PC-9 (cell line): ENCODE results near the gene NCBP1. TPM values are rescaled to one million over a fixed set of nuclear protein-coding genes. Genes with fewer than 3 reads are reported as not detected.

ENCODE experiments used
- BruUV-seq: library from RNA; stranded (reverse); fragments of 400-500 nt; replicated peaks from 2 replicates; lab custom pipeline; 2021; lab: Mats Ljungman, UMichigan
- CTCF ChIA-PET: fragments of 300-600 bp; sonication (Branson Sonifier 250); formaldehyde crosslinking; loops from one replicate; lab custom pipeline; 2022; ENCODE audit warnings: antibody characterized with exemption; lab: Charles Lee
- POLR2A ChIA-PET: fragments of 300-600 bp; sonication (Branson Sonifier 250); formaldehyde crosslinking; loops from one replicate; lab custom pipeline; 2022; ENCODE audit warnings: antibody characterized with exemption; ENCODE audit not compliant: unreplicated experiment; lab: Charles Lee
- DNase-seq, 2 experiments: peaks; one replicate each; pipeline versions ENCODE4 v3.0.0 to v3.0.0-alpha.2; 2015 to 2022; ENCODE audit warnings: mixed read lengths in 1 of 2
- H2AFZ ChIP-seq: fragments of 200-600 bp; sonication (generic); 2 replicates; pipeline ENCODE4 v1.8.1; 2017; ENCODE audit warnings: antibody characterized with exemption
- H3F3A ChIP-seq: fragments of 200-600 bp; sonication (generic); 2 replicates; pipeline ENCODE4 v1.8.1; 2017; ENCODE audit warnings: antibody characterized with exemption, mild to moderate bottlenecking, low read depth; ENCODE audit not compliant: insufficient read depth
- H3K27ac ChIP-seq: fragments of 200-600 bp; sonication (generic); 2 replicates; pipeline ENCODE4 v1.6.1; 2016; ENCODE audit warnings: mixed run types
- H3K27me3 ChIP-seq: fragments of 200-600 bp; sonication (generic); 2 replicates; pipeline ENCODE4 v1.6.1; 2016; ENCODE audit warnings: low read depth, mixed run types; ENCODE audit not compliant: insufficient read depth
- H3K36me3 ChIP-seq: fragments of 200-600 bp; sonication (generic); 2 replicates; pipeline ENCODE4 v1.6.1; 2016; ENCODE audit warnings: low read depth, mixed run types
- H3K4me1 ChIP-seq: fragments of 200-600 bp; sonication (generic); replicated peaks from 2 replicates; pipeline ENCODE4 v1.6.1; 2016; ENCODE audit warnings: mixed run types; ENCODE audit not compliant: insufficient read depth
- H3K4me2 ChIP-seq: fragments of 200-600 bp; sonication (generic); 2 replicates; pipeline ENCODE4 v1.6.1; 2017; ENCODE audit warnings: mixed run types
- H3K4me3 ChIP-seq: fragments of 200-600 bp; sonication (generic); 2 replicates; pipeline ENCODE4 v1.6.1; 2016; ENCODE audit warnings: mixed run types
- H3K79me2 ChIP-seq: fragments of 200-600 bp; sonication (generic); 2 replicates; pipeline ENCODE4 v1.6.1; 2017; ENCODE audit warnings: low read depth, mixed run types
- H3K9me2 ChIP-seq: fragments of 200-600 bp; sonication (generic); 2 replicates; pipeline ENCODE4 v1.8.1; 2017; ENCODE audit warnings: mild to moderate bottlenecking; ENCODE audit not compliant: insufficient read depth
- H3K9me3 ChIP-seq: fragments of 200-600 bp; sonication (generic); 2 replicates; pipeline ENCODE4 v1.8.1; 2016; ENCODE audit warnings: low read depth; ENCODE audit not compliant: insufficient read depth
- H4K20me1 ChIP-seq: fragments of 200-600 bp; sonication (generic); 2 replicates; pipeline ENCODE4 v1.8.1; 2017; ENCODE audit not compliant: insufficient read depth
- EZH2 ChIP-seq: fragments of 200-600 bp; sonication (generic); IDR thresholded peaks from 2 replicates; pipeline ENCODE4 v1.8.0; 2017; ENCODE audit warnings: antibody characterized with exemption, low read depth
- intact Hi-C: fragments of 100-400 bp; cut with micrococcal nuclease; formaldehyde crosslinking; loops from one replicate; pipeline ENCODE4 v1.10.0; 2022; ENCODE audit not compliant: unreplicated experiment
- total RNA-seq: library from RNA; stranded (reverse); gene quantifications from 2 replicates; pipeline ENCODE4 v1.2.3, GENCODE V29; 2021
- TF ChIP-seq, protein P1 (sequence below): fragments of 200-600 bp; sonication (generic); conservative IDR thresholded peaks from 2 replicates; pipeline ENCODE4 v1.6.1; 2017; ENCODE audit warnings: mixed run types, antibody characterized with exemption, mild to moderate bottlenecking, moderate library complexity

NCBP1 gene
- total RNA-seq, 1 experiment from 2014 or later, result 40.2 TPM

DNA sequence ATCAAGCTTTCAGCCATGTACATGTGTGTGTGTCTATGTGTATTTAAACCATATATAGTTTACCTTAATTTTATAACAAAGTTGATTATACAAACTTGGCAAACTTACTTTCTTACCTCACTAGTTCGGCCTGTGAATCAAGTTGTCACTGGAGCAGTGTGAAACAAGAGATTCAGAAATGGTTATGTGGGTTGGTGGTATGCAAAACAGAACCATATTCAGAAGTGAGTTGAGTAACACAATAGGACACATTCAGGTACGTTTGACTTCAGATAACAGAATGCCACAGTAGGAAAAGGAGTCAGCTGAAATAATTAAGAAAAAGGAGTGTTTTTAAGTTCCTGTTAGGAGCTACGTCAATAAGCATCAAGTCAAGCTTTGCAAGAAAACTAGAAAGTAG lies 42.0 kb downstream of the NCBP1 start:
- H3K4me3 ChIP-seq, result no peak overlapping the region
- peaks cover 49% of the 10 kb centered on the region for H3K36me3 ChIP-seq
- CTCF ChIA-PET, result no interaction called here

GRCh38 chr9:97682242-97682641 lies 48.6 kb downstream of the NCBP1 start:
- Histone ChIP-seq H3K36me3 (peaks cover 36% of the 10 kb centered on the region), H3K9me2 (no peaks in the 10 kb centered on the region), H2AFZ (no peak overlapping the region), H3K4me3 (no peak overlapping the region), H3K79me2 (no peaks in the 10 kb centered on the region; the same call in 1 of the 2 replicates), H3K4me1 (no peaks in the 10 kb centered on the region), H4K20me1 (no peaks in the 10 kb centered on the region; the same call in 1 of the 2 replicates), H3K9me3 (no peaks in the 10 kb centered on the region), H3K27me3 (no peaks in the 10 kb centered on the region), H3K27ac (no peak overlapping the region), H3K4me2 (no peak overlapping the region), H3F3A (no peaks in the 10 kb centered on the region; the same call in 1 of the 2 replicates)
- no peak for DNase-seq
- ChIA-PET CTCF (no interaction called here), POLR2A (no interaction called here)
- TF ChIP-seq, protein P1, sequence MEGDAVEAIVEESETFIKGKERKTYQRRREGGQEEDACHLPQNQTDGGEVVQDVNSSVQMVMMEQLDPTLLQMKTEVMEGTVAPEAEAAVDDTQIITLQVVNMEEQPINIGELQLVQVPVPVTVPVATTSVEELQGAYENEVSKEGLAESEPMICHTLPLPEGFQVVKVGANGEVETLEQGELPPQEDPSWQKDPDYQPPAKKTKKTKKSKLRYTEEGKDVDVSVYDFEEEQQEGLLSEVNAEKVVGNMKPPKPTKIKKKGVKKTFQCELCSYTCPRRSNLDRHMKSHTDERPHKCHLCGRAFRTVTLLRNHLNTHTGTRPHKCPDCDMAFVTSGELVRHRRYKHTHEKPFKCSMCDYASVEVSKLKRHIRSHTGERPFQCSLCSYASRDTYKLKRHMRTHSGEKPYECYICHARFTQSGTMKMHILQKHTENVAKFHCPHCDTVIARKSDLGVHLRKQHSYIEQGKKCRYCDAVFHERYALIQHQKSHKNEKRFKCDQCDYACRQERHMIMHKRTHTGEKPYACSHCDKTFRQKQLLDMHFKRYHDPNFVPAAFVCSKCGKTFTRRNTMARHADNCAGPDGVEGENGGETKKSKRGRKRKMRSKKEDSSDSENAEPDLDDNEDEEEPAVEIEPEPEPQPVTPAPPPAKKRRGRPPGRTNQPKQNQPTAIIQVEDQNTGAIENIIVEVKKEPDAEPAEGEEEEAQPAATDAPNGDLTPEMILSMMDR, result no peak
- TF ChIP-seq EZH2, result no peak
- BruUV-seq, result no TSS peak
- intact Hi-C loops, result no loop called here

More for the DNA sequence above, 42.0 kb downstream of the NCBP1 start:
- Histone ChIP-seq H3K4me2 (no peak overlapping the region), H3K27me3 (no peaks in the 10 kb centered on the region), H3K79me2 (no peaks in the 10 kb centered on the region; the same call in 1 of the 2 replicates), H4K20me1 (peaks cover 7% of the 10 kb centered on the region; the same call in 1 of the 2 replicates), H3F3A (peaks cover 13% of the 10 kb centered on the region; the same call in 1 of the 2 replicates), H3K4me1 (no peaks in the 10 kb centered on the region), H3K9me2 (no peaks in the 10 kb centered on the region), H3K27ac (no peak overlapping the region), H3K9me3 (no peaks in the 10 kb centered on the region), H2AFZ (no peak overlapping the region)
- TF ChIP-seq EZH2, result no peak
- TF ChIP-seq, protein P1, result no peak
- no TSS peak for BruUV-seq
- no peak for DNase-seq
- POLR2A ChIA-PET, result no interaction called here
- intact Hi-C loops, result loop anchor here (10.0 kb wide), 1 partner anchor 339 kb away; no protein-coding TSS in a partner anchor

DNA sequence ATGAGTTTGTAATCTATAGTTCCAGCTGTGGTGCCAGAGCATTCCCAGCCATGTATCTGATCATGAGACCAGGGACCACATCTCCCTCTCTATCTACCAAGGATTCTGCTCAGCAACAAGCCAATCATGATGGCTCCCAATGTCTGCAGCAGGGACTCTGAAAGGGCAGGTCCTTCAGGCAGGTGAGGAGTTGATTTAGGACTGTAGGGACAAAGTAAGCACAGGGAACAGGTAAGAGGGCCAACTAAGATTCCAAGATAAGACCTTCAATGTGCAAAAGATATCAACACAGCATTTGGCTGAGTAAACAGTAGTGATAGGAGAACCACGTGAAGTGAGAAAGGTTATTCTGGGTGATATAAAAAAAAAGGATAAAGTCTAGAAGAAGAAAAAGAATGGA lies 55.0 kb downstream of the NCBP1 start:
- Histone ChIP-seq H3K36me3 (peaks cover 30% of the 10 kb centered on the region), H4K20me1 (0 out of 2 replicates have a peak, but pooled peaks cover 6% of the 10 kb centered on the region), H2AFZ (no peak overlapping the region), H3K9me3 (no peaks in the 10 kb centered on the region), H3F3A (peaks cover 5% of the 10 kb centered on the region; the same call in 1 of the 2 replicates), H3K4me1 (no peaks in the 10 kb centered on the region; the same call in 1 of the 2 replicates), H3K9me2 (no peaks in the 10 kb centered on the region), H3K27me3 (no peaks in the 10 kb centered on the region), H3K4me3 (no peak overlapping the region), H3K79me2 (peaks cover 8% of the 10 kb centered on the region), H3K4me2 (no peak overlapping the region), H3K27ac (no peak overlapping the region)
- no peak for TF ChIP-seq EZH2
- TF ChIP-seq, protein P1, result no peak
- BruUV-seq, result no TSS peak
- CTCF ChIA-PET, result no interaction called here
- intact Hi-C loops, result no loop called here
- DNase-seq, result no peak
- POLR2A ChIA-PET, result no interaction called here
